K562 (cell line): Measurements from ENCODE around the gene DHRS13. TPM values are rescaled to one million over a fixed set of nuclear protein-coding genes. Genes with fewer than 3 reads are reported as not detected.

ENCODE experiments used
- BCOR ChIP-seq: fragments of 450-650 bp; IDR thresholded peaks from 2 replicates; pipeline ENCODE4 v1.6.1; 2016
- CHD1 ChIP-seq: fragments of 200-600 bp; sonication (generic); IDR thresholded peaks from one replicate; pipeline ENCODE4 v1.6.1; 2012; ENCODE audit warnings: mild to moderate bottlenecking, moderate library complexity, low read length, inconsistent platforms
- EWSR1 ChIP-seq: fragments of 450-650 bp; IDR thresholded peaks from 2 replicates; pipeline ENCODE4 v1.6.1; 2018; ENCODE audit warnings: borderline replicate concordance, mild to moderate bottlenecking, low read depth, moderate library complexity; ENCODE audit not compliant: partially characterized antibody
- GABPA ChIP-seq: fragments of 200-800 bp; sonication (Bioruptor generic); conservative IDR thresholded peaks from 2 replicates; pipeline ENCODE4 v1.6.1; 2016; ENCODE audit warnings: low read depth, missing genetic modification characterization, missing compliant biosample characterization
- HDAC6 ChIP-seq: IDR thresholded peaks from 2 replicates; pipeline ENCODE4 v1.6.1; 2012; ENCODE audit warnings: low read depth, mild to moderate bottlenecking, control low read depth, inconsistent platforms, low read length, moderate library complexity
- JUND ChIP-seq, 2 experiments: IDR thresholded peaks; 2 replicates in 1 of 2; 3 replicates in 1 of 2; pipeline ENCODE4 v1.6.1; 2011; ENCODE audit warnings: borderline replicate concordance in 2 of 2, low read depth in 2 of 2, low read length in 2 of 2, improper control_type of control experiment in 1 of 2, missing biosample characterization in 1 of 2, missing genetic modification characterization in 1 of 2, missing genetic modification reagents in 1 of 2
- NBN ChIP-seq: fragments of 450-650 bp; IDR thresholded peaks from 2 replicates; pipeline ENCODE4 v1.6.1; 2016; ENCODE audit warnings: low read depth, mild to moderate bottlenecking
- PHTF2 ChIP-seq: fragments of 250-450 bp; sonication (Bioruptor Pico); IDR thresholded peaks from 2 replicates; pipeline ENCODE4 v1.5.0; 2021; ENCODE audit warnings: mild to moderate bottlenecking
- POLR2A ChIP-seq: fragments of 450-650 bp; conservative IDR thresholded peaks from 2 replicates; pipeline ENCODE4 v1.6.1; 2016
- RNF2 ChIP-seq: sonication (generic); IDR thresholded peaks from 2 replicates; pipeline ENCODE4 v1.6.1; 2016
- TAL1 ChIP-seq: fragments of 450-650 bp; IDR thresholded peaks from 2 replicates; pipeline ENCODE4 v1.6.1; 2016; ENCODE audit warnings: mild to moderate bottlenecking
- ZNF766 ChIP-seq: fragments of 200-800 bp; sonication (Bioruptor generic); conservative IDR thresholded peaks from 2 replicates; pipeline ENCODE4 v1.6.1; 2016; ENCODE audit warnings: missing genetic modification characterization, missing compliant biosample characterization
- polyA plus RNA-seq, 8 experiments: library from polyadenylated mRNA; depleted of rRNA in 4 of 8; stranded (reverse) in 5 of 8; unstranded in 3 of 8; fragments of >200 nt; fragmentation: Nextera tagmentation in 2 of 8; fragmentation: Illumina TruSeq in 1 of 8; extraction: Ambion mirVana in 2 of 8; extraction: Trizol in 1 of 8; gene quantifications; 2 replicates each; pipeline versions ENCODE4 v1.2.1 to v1.2.3, GENCODE V29; 2011 to 2014; ENCODE audit warnings: inconsistent platforms in 1 of 8, missing spikeins in 1 of 8
- total RNA-seq, 7 experiments: library from RNA; depleted of rRNA in 6 of 7; stranded (reverse); fragments of >200 nt in 6 of 7; fragmentation: Illumina TruSeq in 2 of 7; extraction: Trizol in 2 of 7; gene quantifications; 2 replicates each; pipeline versions ENCODE4 v1.2.1 to v1.2.3, GENCODE V29; 2011 to 2021; ENCODE audit warnings: low replicate concordance in 1 of 7
- TF ChIP-seq, protein P1 (sequence below): sonication (generic); formaldehyde crosslinking; IDR thresholded peaks from 2 replicates; pipeline ENCODE4 v1.8.0; 2023; ENCODE audit warnings: missing genetic modification reagents, mild to moderate bottlenecking, borderline replicate concordance
- TF ChIP-seq, protein P2 (sequence below), 2 experiments: fragments of 450-650 bp in 1 of 2; sonication (generic) in 1 of 2; formaldehyde crosslinking in 1 of 2; IDR thresholded peaks in 1 of 2; conservative IDR thresholded peaks in 1 of 2; 2 replicates each; pipeline versions ENCODE4 v1.6.1 to v1.8.1; 2016 to 2023; ENCODE audit warnings: mild to moderate bottlenecking in 2 of 2, moderate library complexity in 2 of 2, inconsistent platforms in 1 of 2, missing genetic modification reagents in 1 of 2
- TF ChIP-seq, protein P3 (sequence below): IDR thresholded peaks from 2 replicates; pipeline ENCODE4 v1.6.1; 2016; ENCODE audit warnings: missing genetic modification characterization, missing compliant biosample characterization
- TF ChIP-seq, protein P4 (sequence below), 3 experiments: fragments of 200-800 bp in 1 of 3; sonication (Bioruptor generic) in 1 of 3; sonication (generic) in 1 of 3; formaldehyde crosslinking in 1 of 3; IDR thresholded peaks; 2 replicates each; pipeline versions ENCODE4 v1.6.1 to v1.8.0; 2016 to 2022; ENCODE audit warnings: mild to moderate bottlenecking in 2 of 3, missing compliant biosample characterization in 2 of 3, missing genetic modification characterization in 2 of 3, missing genetic modification reagents in 1 of 3

DHRS13 gene
- total and polyA plus RNA-seq, 9 of the 15 experiments (the other 6 are each of a cell fraction or from before 2014, with no cell fraction given), result 0.32 to 52.3 (median 34.3) TPM; not detected in 1

DNA sequence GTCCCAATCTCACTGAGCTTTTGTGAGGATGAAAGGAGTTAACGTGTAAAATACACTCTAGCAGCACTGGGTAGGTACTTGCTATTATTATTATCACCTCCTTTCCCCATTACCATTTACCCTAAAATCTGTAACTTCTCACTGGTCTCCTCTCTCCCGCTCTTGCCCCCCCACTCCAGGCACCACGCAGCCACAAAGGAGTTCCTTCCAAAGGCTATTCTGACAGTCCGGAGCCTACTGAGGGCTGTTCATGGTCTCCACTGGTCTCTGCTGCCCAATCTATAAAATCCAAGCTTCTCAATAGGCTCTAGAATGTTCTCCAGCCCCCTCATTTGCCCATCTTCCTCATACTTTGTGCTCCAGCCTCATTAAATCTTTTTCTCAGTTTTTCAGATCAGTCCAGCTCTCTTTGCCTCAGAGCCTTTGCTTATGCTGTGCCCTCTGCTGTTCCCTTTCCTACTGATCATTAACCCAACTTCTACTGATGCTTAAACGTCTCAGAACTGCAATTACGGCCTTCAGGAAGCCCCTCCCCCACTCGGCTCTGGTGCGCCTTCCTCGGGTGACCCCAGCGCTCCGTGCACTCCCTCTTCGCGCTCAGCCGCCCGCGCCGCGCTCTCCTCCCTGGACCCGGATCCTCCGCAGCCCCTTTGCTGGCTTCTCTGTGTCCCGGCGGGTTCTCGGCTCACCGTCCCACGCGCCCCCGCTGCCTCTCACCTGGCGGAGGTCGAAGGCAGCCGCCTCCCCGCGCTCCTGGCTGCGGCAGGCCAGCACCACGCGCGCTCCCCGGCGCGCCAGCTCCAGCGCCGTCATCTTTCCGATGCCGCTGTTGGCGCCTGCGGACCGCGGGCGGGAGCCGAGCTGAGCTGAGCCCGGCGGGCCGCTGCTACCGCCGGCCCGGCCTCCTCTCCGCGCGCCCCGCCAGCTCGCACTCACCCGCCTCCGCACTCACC is 737 bp downstream of the DHRS13 start (continued):
- TF ChIP-seq, protein P1, sequence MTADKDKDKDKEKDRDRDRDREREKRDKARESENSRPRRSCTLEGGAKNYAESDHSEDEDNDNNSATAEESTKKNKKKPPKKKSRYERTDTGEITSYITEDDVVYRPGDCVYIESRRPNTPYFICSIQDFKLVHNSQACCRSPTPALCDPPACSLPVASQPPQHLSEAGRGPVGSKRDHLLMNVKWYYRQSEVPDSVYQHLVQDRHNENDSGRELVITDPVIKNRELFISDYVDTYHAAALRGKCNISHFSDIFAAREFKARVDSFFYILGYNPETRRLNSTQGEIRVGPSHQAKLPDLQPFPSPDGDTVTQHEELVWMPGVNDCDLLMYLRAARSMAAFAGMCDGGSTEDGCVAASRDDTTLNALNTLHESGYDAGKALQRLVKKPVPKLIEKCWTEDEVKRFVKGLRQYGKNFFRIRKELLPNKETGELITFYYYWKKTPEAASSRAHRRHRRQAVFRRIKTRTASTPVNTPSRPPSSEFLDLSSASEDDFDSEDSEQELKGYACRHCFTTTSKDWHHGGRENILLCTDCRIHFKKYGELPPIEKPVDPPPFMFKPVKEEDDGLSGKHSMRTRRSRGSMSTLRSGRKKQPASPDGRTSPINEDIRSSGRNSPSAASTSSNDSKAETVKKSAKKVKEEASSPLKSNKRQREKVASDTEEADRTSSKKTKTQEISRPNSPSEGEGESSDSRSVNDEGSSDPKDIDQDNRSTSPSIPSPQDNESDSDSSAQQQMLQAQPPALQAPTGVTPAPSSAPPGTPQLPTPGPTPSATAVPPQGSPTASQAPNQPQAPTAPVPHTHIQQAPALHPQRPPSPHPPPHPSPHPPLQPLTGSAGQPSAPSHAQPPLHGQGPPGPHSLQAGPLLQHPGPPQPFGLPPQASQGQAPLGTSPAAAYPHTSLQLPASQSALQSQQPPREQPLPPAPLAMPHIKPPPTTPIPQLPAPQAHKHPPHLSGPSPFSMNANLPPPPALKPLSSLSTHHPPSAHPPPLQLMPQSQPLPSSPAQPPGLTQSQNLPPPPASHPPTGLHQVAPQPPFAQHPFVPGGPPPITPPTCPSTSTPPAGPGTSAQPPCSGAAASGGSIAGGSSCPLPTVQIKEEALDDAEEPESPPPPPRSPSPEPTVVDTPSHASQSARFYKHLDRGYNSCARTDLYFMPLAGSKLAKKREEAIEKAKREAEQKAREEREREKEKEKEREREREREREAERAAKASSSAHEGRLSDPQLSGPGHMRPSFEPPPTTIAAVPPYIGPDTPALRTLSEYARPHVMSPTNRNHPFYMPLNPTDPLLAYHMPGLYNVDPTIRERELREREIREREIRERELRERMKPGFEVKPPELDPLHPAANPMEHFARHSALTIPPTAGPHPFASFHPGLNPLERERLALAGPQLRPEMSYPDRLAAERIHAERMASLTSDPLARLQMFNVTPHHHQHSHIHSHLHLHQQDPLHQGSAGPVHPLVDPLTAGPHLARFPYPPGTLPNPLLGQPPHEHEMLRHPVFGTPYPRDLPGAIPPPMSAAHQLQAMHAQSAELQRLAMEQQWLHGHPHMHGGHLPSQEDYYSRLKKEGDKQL (CRISPR knock-in tag), result 0 out of 2 replicates have a peak, but pooled peaks have one; percentile 78
- TF ChIP-seq JUND (IDR thresholded peaks at IDR 0.05; ENCODE audit: borderline replicate concordance, low read depth, low read length), result 0 out of 2 replicates have a peak, but pooled peaks have one; percentile 1
- no peak for TF ChIP-seq JUND (tag; IDR thresholded peaks at IDR 0.05; ENCODE audit: borderline replicate concordance, low read depth, low read length)
- 0 out of 2 replicates have a peak, but pooled peaks have one; percentile 69 for TF ChIP-seq HDAC6
- no peak for TF ChIP-seq PHTF2
- 0 out of 2 replicates have a peak, but pooled peaks have one; percentile 52 for TF ChIP-seq POLR2A
- TF ChIP-seq CHD1, result peak; percentile 71
- TF ChIP-seq NBN, result peak; percentile 77
- TF ChIP-seq, protein P2, sequence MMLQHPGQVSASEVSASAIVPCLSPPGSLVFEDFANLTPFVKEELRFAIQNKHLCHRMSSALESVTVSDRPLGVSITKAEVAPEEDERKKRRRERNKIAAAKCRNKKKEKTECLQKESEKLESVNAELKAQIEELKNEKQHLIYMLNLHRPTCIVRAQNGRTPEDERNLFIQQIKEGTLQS (IDR thresholded peaks at IDR 0.05), result no peak
- TF ChIP-seq, protein P2 (CRISPR knock-in tag; conservative IDR thresholded peaks at IDR 0.05), result no peak
- TF ChIP-seq ZNF766 (CRISPR knock-in tag), result peak; percentile 35
- 0 out of 2 replicates have a peak, but pooled peaks have one; percentile 33 for TF ChIP-seq RNF2
- no peak; the same call in 1 of the 2 replicates for TF ChIP-seq GABPA (tag)
- TF ChIP-seq, protein P3, sequence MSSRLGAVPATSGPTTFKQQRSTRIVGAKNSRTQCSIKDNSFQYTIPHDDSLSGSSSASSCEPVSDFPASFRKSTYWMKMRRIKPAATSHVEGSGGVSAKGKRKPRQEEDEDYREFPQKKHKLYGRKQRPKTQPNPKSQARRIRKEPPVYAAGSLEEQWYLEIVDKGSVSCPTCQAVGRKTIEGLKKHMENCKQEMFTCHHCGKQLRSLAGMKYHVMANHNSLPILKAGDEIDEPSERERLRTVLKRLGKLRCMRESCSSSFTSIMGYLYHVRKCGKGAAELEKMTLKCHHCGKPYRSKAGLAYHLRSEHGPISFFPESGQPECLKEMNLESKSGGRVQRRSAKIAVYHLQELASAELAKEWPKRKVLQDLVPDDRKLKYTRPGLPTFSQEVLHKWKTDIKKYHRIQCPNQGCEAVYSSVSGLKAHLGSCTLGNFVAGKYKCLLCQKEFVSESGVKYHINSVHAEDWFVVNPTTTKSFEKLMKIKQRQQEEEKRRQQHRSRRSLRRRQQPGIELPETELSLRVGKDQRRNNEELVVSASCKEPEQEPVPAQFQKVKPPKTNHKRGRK, result no peak
- TF ChIP-seq, protein P4, sequence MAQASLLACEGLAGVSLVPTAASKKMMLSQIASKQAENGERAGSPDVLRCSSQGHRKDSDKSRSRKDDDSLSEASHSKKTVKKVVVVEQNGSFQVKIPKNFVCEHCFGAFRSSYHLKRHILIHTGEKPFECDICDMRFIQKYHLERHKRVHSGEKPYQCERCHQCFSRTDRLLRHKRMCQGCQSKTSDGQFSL (CRISPR knock-in tag; IDR thresholded peaks at IDR 0.05), result peak; percentile 88
- TF ChIP-seq, protein P4 (tag; IDR thresholded peaks at IDR 0.05), result peak in 1 of 2 experiments; percentile 89; a peak in 2 of 4 replicates
- TF ChIP-seq BCOR, result peak; percentile 88
- TF ChIP-seq TAL1, result no peak
- no peak for TF ChIP-seq EWSR1
